Kidney (tissue), 14 donors: ENCODE data around the gene ZC3H10. TPM values are rescaled to one million over a fixed set of nuclear protein-coding genes. Genes with fewer than 3 reads are reported as not detected.
"Not testable (repeated sequence)": the region's sequence is repeated elsewhere in the genome, so short reads cannot be mapped to it uniquely, and the experiment has no call there.

Source experiments
- DNase-seq, 5 donors: peaks; one replicate each; pipeline ENCODE4 v3.0.0-alpha.2; 2013 to 2020
- FAIRE-seq: peaks from 2 replicates; lab custom pipeline; 2012; peaks lifted over from hg19 to GRCh38; lab: Jason Lieb, UNC
- H3K27ac ChIP-seq, 2 donors: one replicate each; pipeline ENCODE4 v1.7.0; 2013; ENCODE audit warnings: low read depth in 2 of 2, low read length in 2 of 2, inconsistent platforms in 1 of 2
- H3K27me3 ChIP-seq: one replicate; pipeline ENCODE4 v1.7.1; 2013; ENCODE audit warnings: low read length, inconsistent platforms; ENCODE audit not compliant: control insufficient read depth, insufficient read depth
- H3K36me3 ChIP-seq, 3 donors: one replicate each; pipeline versions ENCODE4 v1.7.0 to v1.7.1; 2013; ENCODE audit warnings: low read length in 3 of 3, control low read depth in 1 of 3, inconsistent platforms in 1 of 3; ENCODE audit not compliant: insufficient read depth in 3 of 3, control insufficient read depth in 2 of 3
- H3K4me1 ChIP-seq, 3 donors: one replicate each; pipeline versions ENCODE4 v1.7.0 to v1.7.1; 2013; ENCODE audit warnings: low read length in 3 of 3, inconsistent platforms in 1 of 3, low read depth in 1 of 3; ENCODE audit not compliant: control insufficient read depth in 2 of 3, insufficient read depth in 2 of 3
- H3K4me3 ChIP-seq, 3 donors: one replicate each; pipeline versions ENCODE4 v1.7.0 to v1.8.1; 2013; ENCODE audit warnings: low read length in 3 of 3, control low read depth in 1 of 3, inconsistent platforms in 1 of 3
- H3K9ac ChIP-seq, 3 donors: one replicate each; pipeline versions ENCODE4 v1.7.0 to v1.7.1; 2013; ENCODE audit warnings: low read length in 3 of 3, control low read depth in 1 of 3, inconsistent platforms in 1 of 3
- H3K9me3 ChIP-seq, 3 donors: one replicate each; pipeline versions ENCODE4 v1.7.0 to v1.7.1; 2013; ENCODE audit warnings: low read length in 3 of 3, control low read depth in 1 of 3, inconsistent platforms in 1 of 3; ENCODE audit not compliant: control insufficient read depth in 2 of 3, insufficient read depth in 1 of 3
- intact Hi-C: fragments of 100-400 bp; cut with DNase I; formaldehyde crosslinking; loops from one replicate; pipeline ENCODE4 v1.11.1; 2022
- polyA plus RNA-seq: library from polyadenylated mRNA; stranded (reverse); fragments of 350-450 nt; fragmentation: Illumina TruSeq; extraction: RNeasy Lipid Tissue Mini Kit (QIAGEN cat#74804); gene quantifications from one replicate; pipeline ENCODE4 v1.2.3, GENCODE V29; 2014; ENCODE audit warnings: low read depth, low replicate concordance; ENCODE audit not compliant: insufficient read depth
- total RNA-seq: library from RNA; stranded (reverse); fragmentation: NEBNext Ultra II Directional; extraction: Animal tissue kit (Norgen Biotek cat#: 25700); gene quantifications from one replicate; pipeline ENCODE4 v1.2.1, GENCODE V29; 2021
- TF ChIP-seq, protein P1 (sequence below): IDR thresholded peaks from 3 replicates; pipeline ENCODE4 v1.5.1; 2012; ENCODE audit warnings: mild to moderate bottlenecking, moderate library complexity, borderline replicate concordance; ENCODE audit not compliant: insufficient read depth; ENCODE audit errors: extremely low read depth
- donor health status: control.
- donor health status: control.
- donor health status: control.
- donor health status: control.
- donor health status: control.
- donor health status: DM: yes; HTN: yes; CAD: no.
- donor health status: Normal renal cell carcinoma (clear cell type).

ZC3H10 gene
- total and polyA plus RNA-seq, 2 donors from 2014 or later = 2.4 to 8.6 TPM

- no peaks in the 10 kb centered on the region for H3K9me3 ChIP-seq
- DNase-seq (peak; percentile 97 to 99 (median 97)), FAIRE-seq (no peak)
- peaks cover 4 to 8% (median 5%) of the 10 kb centered on the region in 3 donors for H3K36me3 ChIP-seq
- peak within 1 kb of the TSS; percentile 87 to 97 for H3K27ac ChIP-seq
- H3K27me3 ChIP-seq = no peaks in the 10 kb centered on the region
- intact Hi-C loops = no loop called here
- TF ChIP-seq, protein P1, sequence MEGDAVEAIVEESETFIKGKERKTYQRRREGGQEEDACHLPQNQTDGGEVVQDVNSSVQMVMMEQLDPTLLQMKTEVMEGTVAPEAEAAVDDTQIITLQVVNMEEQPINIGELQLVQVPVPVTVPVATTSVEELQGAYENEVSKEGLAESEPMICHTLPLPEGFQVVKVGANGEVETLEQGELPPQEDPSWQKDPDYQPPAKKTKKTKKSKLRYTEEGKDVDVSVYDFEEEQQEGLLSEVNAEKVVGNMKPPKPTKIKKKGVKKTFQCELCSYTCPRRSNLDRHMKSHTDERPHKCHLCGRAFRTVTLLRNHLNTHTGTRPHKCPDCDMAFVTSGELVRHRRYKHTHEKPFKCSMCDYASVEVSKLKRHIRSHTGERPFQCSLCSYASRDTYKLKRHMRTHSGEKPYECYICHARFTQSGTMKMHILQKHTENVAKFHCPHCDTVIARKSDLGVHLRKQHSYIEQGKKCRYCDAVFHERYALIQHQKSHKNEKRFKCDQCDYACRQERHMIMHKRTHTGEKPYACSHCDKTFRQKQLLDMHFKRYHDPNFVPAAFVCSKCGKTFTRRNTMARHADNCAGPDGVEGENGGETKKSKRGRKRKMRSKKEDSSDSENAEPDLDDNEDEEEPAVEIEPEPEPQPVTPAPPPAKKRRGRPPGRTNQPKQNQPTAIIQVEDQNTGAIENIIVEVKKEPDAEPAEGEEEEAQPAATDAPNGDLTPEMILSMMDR = no peak
- peak within 1 kb of the TSS; percentile 91 to 99 (median 99) for H3K4me3 ChIP-seq
- peak within 1 kb of the TSS; percentile 91 to 98 (median 97) for H3K9ac ChIP-seq
- peaks cover 0 to 19% (median 15%) of the 10 kb centered on the region in 3 donors for H3K4me1 ChIP-seq
These were observed 1.6 kb upstream of the ZC3H10 start, which contains the start of gene RPL41 for GRCh38 chr12:56116267-56117081. Gene RPL41, plus strand, starts transcription at chr12:56116633.

DNA sequence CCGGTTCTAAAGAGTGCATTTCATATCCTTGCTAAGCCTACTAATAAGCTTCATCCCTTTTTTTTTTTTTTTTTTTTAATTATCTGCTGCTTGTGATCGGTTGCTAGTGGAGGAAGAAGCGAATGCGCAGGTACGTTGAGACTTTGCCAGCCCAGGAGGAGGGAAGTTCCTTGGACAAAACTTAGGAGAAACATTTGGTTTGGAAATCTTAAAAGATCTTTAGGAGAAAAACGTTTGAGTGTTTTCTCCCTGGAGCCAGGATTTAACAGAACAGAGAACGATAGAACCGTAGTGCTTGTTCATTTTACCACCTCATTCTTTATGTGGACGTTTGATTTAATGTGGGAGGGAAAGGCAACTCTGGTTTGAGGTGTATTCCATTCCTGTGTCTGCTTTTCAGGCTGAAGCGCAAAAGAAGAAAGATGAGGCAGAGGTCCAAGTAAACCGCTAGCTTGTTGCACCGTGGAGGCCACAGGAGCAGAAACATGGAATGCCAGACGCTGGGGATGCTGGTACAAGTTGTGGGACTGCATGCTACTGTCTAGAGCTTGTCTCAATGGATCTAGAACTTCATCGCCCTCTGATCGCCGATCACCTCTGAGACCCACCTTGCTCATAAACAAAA is 872 bp upstream of the ZC3H10 start:
- Histone ChIP-seq H3K4me3 (peak overlapping the region; percentile 91 to 99 (median 99)), H3K4me1 (peaks cover 0 to 19% (median 15%) of the 10 kb centered on the region in 3 donors), H3K9ac (peak overlapping the region; percentile 91 to 98 (median 97)), H3K27ac (peak overlapping the region; percentile 87 to 97)
- H3K9me3 ChIP-seq, intact Hi-C loops, H3K36me3 ChIP-seq, FAIRE-seq, H3K27me3 ChIP-seq: not testable (repeated sequence)
- peak in 1 of 5 donors; percentile 31 for DNase-seq

DNA sequence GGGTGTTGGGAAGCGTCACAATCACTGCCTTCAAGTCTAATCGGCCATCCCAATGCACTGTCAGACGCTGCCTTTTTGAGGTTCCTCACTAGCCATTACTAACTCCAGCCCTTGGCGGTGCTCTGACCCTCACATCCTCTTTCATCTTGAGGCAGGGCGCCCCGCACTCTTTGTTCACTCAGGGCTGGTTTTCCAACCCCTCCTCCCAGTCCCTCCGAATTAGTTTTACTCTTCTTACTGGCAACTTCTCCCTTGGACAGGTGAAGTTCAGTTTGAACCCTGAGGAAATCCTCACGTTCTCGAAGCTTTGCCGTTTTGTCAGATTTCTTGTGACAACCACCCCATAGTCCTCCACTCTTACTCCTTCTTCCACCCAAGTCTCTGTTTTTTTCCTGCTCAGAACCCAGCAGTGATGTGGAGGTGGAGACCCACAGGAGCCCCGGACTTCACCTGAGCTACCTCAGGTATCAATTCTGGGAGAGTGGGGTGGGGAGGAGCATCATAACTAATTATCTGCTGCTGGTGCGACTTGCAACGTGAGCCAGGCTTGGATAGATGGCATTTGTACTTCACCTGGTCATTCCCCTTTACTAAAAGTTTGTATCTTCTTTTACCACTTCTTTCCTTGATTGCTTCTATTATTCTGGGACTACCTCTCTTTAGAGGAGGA is 757 bp downstream of the ZC3H10 start:
- Histone ChIP-seq H3K4me3 (peak overlapping the region; percentile 56 to 99 (median 81)), H3K4me1 (peaks cover 0 to 19% (median 15%) of the 10 kb centered on the region in 3 donors), H3K36me3 (peaks cover 0 to 3% (median 0%) of the 10 kb centered on the region in 3 donors), H3K9ac (peak overlapping the region; percentile 82 to 98 (median 90)), H3K27me3 (no peaks in the 10 kb centered on the region), H3K27ac (peak overlapping the region; percentile 87 to 93), H3K9me3 (no peaks in the 10 kb centered on the region)
- DNase-seq (peak in 1 of 5 donors; percentile 57), FAIRE-seq (no peak)
- TF ChIP-seq, protein P1 = no peak
- intact Hi-C loops = no loop called here
